Parathyroid adenoma (tissue), 2 donors: Measurements from ENCODE around the gene HSH2D.

Experiments used
- H2AFZ ChIP-seq: fragments of 300-600 bp; sonication (generic); one replicate; pipeline ENCODE4 v1.7.0; 2017; ENCODE audit warnings: antibody characterized with exemption, mild to moderate bottlenecking
- H3K27ac ChIP-seq: fragments of 300-600 bp; sonication (generic); one replicate; pipeline ENCODE4 v1.7.0; 2017
- H3K27me3 ChIP-seq: fragments of 300-600 bp; sonication (generic); one replicate; pipeline ENCODE4 v1.7.0; 2017; ENCODE audit warnings: low read length; ENCODE audit not compliant: control insufficient read depth, insufficient read depth
- H3K36me3 ChIP-seq: fragments of 300-600 bp; sonication (generic); one replicate; pipeline ENCODE4 v1.7.0; 2017; ENCODE audit warnings: low read length; ENCODE audit not compliant: control insufficient read depth, insufficient read depth
- H3K4me1 ChIP-seq: fragments of 300-600 bp; sonication (generic); one replicate; pipeline ENCODE4 v1.7.0; 2017; ENCODE audit warnings: control low read depth
- H3K4me2 ChIP-seq: fragments of 300-600 bp; sonication (generic); one replicate; pipeline ENCODE4 v1.7.0; 2017; ENCODE audit warnings: low read length
- H3K4me3 ChIP-seq: fragments of 300-600 bp; sonication (generic); one replicate; pipeline ENCODE4 v1.7.0; 2017; ENCODE audit warnings: low read depth, low read length
- H3K79me2 ChIP-seq: fragments of 300-600 bp; sonication (generic); one replicate; pipeline ENCODE4 v1.7.0; 2017; ENCODE audit warnings: control low read depth
- H3K9ac ChIP-seq: fragments of 300-600 bp; sonication (generic); one replicate; pipeline ENCODE4 v1.7.0; 2017; ENCODE audit warnings: mild to moderate bottlenecking
- H3K9me3 ChIP-seq: fragments of 300-600 bp; sonication (generic); one replicate; pipeline ENCODE4 v1.7.0; 2017; ENCODE audit warnings: low read length; ENCODE audit not compliant: control insufficient read depth
- CTCF ChIP-seq: fragments of 300-600 bp; sonication (generic); IDR thresholded peaks from one replicate; pipeline ENCODE4 v1.7.0; 2017; ENCODE audit warnings: antibody characterized with exemption, mild to moderate bottlenecking
- donor health status: primary hyperparathyroidism.

Gene HSH2D

GRCh38 chr19:16207490-16208025 lies 64.1 kb downstream of the HSH2D start:
- no peaks in the 10 kb centered on the region for H3K27me3 ChIP-seq
- no peaks in the 10 kb centered on the region for H3K36me3 ChIP-seq
- no peak overlapping the region for H2AFZ ChIP-seq
- no peak overlapping the region for H3K4me2 ChIP-seq
- peaks cover 22% of the 10 kb centered on the region for H3K79me2 ChIP-seq
- H3K4me1 ChIP-seq, result no peaks in the 10 kb centered on the region
- H3K4me3 ChIP-seq, result no peak overlapping the region
- no peaks in the 10 kb centered on the region for H3K9me3 ChIP-seq
- no peak overlapping the region for H3K27ac ChIP-seq
- TF ChIP-seq CTCF, result no peak
- H3K9ac ChIP-seq, result no peak overlapping the region
